ENCODE data around the gene WBP2.

The WBP2 gene

GRCh38 chr17:75843577-75844529 lies 11.3 kb downstream of the WBP2 start, which contains the start of gene UNC13D:
TSS of gene UNC13D (minus strand) at chr17:75844404. CDS start at chr17:75844337, 67 bp downstream.
- DNase-seq: peak; percentile 47

- no peak for DNase-seq
Measured at GRCh38 chr17:75842963-75843576, 12.1 kb downstream of the WBP2 start.

GRCh38 chr17:75842411-75842810 lies 12.7 kb downstream of the WBP2 start:
- no peak for DNase-seq

- DNase-seq: no peak
Measured at GRCh38 chr17:75840799-75841164, 14.4 kb downstream of the WBP2 start.

DNA sequence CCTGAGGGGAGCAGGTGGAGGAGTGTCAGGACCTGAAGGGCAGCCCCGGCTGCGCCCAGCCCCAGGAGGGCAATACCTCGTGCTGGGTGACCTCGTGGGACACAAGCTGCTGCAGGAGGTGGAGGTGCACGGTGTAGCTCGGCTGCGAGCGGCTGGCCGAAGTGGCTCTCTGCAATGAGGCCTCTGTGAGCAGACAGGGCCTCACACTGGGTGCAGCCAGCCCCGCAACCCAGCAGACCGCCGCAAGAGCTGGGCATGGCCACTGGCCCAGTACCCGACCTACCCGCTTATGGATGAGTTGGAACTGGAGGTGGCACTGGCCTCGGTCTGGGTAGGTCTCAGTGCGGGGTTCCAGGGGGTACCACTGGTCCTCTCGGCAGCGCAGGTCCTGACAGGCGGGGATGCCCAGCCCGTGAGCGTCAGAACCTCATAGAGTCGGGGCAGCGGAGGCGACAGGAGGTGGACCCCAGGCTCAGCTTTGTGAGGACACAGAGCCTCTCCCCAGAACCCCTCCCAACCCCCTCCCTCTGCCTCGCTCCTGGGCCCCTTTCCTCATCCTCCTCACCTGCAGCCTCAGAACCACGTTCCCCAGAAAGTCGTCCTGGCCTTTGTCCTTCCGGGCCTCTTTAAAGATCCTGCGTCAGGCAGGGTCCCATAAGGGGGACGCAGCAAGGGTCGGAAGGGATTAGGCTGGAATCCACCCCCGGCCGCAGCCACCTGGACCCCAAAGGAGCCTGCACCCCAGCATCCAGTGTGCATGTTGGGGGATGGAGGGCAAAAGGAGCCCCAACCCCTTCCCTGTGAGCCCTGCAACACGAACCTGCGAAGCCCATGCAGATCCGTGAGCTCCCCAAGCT lies 15.0 kb downstream of the WBP2 start:
- DNase-seq: no peak

- DNase-seq: no peak
Measured at GRCh38 chr17:75838410-75838809, 16.7 kb downstream of the WBP2 start.

- no peak for DNase-seq
Measured at GRCh38 chr17:75837899-75838298, 17.2 kb downstream of the WBP2 start.

DNA sequence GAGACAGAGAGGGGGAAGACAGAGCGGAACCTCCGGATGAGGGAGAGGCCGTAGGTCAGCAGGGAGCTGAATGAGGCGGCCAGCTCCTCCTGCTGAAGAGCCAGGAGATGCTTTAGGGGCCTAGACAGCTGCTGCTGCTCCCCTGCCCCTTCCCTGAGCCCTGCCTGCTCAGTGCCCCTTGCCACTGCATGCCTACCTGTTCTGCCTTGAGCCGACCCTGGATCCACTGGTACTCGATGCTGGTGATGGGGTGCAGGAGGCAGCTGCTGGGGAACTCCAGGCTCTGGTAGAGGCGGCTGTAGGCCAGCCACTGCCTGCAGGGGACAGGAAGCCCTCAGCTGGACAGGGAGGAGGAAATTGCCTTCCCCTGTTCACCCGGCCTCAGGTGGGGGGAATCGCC lies 18.5 kb downstream of the WBP2 start:
- DNase-seq: no peak

GRCh38 chr17:75835654-75835987 lies 19.5 kb downstream of the WBP2 start:
- no peak for DNase-seq

DNA sequence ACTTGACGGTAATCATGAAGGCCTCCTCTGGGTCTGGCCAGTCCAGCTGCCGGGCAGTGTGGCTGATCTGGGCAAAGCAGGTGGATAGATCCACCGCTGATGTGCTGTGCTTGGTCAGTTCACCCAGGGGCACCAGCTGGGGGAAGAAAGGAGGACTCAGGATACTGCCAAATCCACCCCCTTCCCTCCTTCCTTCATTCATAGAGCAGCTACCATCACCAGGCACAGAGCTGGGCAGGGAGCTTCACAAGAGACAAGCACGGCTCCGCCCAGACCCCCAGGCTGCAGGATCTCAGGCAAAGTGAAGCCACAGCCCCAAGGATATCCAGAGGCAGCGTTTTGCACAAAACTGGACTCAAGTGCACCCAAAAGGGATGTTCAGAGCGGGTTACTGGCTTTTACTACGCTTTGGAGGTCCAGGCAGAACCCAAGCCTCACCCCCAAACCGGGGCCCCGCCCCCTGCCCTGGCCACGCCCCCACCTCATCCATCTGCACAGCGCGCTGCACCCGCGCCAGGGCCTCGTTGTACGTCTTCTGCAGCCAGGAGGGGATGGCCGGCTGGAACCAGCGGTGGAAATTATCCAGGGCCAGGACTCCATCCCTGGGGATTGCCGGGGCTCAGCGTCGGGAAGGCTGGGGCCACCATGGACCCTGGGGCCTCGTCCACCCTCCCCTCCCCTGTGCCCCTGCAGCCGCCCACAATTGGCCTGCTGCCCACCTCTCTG lies 20.0 kb downstream of the WBP2 start:
- no peak for DNase-seq

DNA sequence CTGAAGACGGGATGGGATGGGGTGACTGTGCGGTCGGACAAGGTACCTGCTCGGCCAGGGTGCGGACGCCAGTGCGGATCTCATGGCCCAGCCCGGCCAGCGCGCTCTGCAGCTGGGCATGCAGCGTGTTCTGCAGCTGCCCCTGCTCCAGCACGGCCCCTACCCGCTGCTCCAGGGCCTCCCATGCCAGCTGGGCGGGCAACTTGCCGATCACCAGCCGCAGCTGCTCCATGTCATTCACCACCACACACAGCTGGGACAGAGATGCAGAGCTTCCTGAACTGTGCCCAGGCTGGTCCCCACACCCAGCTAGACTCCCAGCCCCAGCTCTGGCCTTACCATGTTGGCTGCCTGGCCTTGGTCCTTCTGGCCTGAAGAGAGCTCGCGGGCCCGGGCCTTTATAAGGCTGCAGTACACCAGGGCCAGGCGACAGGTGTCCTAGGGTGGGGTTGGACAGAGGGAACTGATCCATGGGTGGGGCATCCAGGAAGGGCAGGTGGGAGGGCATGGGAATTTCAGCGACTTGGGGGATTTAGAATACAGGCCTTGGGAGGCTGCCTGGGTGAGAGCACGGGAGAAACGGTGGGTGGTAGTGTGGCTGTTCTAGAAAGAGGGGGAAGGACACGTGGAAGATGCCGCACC lies 20.7 kb downstream of the WBP2 start:
- DNase-seq: no peak

DNA sequence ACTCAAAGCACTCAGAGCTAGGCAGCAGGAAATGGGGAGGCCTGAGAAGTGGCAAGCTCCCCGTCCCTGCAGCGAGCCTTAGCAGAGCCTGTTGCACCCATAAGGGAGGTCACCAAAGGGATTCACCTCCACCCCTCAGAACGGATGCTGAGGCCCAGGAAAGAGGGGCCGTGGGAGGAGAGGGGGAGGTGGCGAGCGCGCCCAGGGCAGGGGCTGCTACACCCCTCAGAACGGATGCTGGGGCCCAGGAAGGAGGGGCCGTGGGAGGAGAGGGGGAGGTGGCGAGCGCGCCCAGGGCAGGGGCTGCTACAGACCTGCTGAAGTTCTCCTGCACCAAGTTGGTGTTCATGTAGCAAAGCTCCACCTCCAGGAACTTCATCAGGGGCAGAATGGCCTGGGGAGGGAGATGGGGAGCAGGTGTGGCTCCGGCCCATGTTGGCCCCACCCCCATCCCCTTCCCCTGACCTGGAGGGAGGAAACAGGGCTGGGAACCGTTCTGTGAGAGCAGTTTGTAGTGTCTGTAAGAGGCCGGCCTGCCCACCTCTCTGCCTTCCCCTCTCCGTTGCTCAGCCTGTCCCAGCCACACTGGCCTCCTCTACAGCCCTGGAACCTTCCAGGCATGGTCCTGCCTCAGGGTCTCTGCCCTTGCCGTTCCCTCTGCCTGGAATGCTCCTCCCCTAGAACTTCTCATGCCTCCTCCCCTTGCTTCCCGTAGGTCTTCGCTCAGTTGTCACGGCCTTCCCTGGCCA lies 22.3 kb downstream of the WBP2 start:
- DNase-seq: no peak

DNA sequence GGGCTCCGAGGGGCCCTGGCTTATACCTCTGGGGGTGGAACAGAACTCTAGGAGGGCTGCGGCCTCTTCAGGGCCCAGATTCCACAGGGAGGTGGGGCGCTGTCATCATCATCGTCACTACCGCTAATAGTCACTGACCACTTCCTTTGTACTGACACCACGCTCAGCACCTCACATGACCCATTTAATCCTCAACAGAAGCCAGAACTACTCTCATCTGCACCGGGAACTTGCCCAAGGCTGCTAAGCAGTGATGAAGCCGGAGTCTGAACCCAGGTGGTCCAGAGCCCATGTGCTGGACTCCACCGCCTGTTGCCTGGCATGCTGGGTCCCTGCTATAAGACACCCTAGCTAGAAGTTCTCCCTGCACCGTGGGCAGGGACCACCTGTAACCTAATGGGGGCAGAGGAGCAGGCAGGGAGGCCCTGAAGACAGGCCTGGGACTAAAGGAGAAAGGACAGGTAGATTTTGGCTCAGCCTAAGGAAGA lies 22.9 kb downstream of the WBP2 start:
- peak; percentile 26 for DNase-seq

GRCh38 chr17:75831032-75831571 lies 24.0 kb downstream of the WBP2 start:
- no peak for DNase-seq

DNA sequence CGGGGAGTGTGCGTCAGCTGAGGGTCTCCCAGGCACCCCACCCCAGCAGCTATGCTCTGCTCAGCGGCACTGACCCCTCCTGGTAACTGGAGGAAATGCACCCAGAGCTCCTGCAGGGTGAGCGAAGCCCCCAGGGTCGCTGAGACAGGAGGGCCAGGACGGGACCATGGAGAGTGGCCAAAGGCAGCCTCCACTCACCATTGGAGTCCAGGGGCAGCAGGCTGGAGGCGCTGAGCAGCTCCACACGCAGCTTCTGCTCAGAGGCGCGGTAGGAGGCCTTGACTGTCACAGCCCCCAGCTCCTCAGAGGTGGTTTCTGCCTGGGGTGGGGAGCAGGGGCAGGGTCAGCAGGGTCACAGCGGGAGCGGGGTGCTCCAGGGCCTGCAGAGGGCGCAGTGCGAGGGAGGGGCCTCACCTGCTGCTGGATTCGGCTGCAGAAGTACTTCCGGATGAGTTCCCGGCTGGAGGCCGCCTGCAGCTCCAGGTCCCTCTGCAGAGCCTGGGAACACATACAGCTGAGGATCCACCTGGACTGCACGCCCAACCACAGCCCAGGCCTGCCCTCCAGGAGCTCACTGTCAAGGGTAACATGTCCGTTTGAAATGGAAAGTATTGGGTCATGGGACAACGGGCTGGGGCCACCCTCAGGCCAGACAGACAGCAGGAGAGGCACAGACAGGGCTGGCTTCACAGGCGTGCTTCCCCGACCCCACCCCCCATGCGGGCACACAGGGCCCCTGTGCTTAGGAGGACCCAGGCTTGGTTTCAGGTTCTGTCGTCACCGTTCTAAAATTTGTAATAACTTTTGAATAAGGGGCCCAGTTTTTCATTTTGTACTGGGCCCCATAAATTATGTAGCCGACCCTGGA lies 24.7 kb downstream of the WBP2 start:
- peak; percentile 15 for DNase-seq

GRCh38 chr17:75829747-75830146 lies 25.4 kb downstream of the WBP2 start:
- no peak for DNase-seq

- DNase-seq: no peak
Measured at GRCh38 chr17:75828741-75829140, 26.4 kb downstream of the WBP2 start.

DNA sequence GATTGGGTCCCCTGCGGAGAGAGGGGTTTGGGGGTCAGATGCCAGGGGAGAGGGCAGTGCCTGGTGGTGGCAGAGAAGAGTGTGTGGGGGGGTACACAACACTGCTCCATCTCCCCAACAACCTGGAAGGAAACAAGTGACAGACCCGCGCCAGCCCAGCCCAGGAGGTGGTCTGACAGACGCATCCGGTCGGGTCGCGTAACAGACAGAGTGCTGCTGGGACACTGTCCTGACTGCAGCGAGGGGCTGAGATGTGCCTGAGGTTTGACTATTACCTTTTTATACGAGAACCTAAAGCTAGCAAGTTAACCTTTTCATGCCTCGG lies 27.1 kb downstream of the WBP2 start:
- no peak for DNase-seq

DNA sequence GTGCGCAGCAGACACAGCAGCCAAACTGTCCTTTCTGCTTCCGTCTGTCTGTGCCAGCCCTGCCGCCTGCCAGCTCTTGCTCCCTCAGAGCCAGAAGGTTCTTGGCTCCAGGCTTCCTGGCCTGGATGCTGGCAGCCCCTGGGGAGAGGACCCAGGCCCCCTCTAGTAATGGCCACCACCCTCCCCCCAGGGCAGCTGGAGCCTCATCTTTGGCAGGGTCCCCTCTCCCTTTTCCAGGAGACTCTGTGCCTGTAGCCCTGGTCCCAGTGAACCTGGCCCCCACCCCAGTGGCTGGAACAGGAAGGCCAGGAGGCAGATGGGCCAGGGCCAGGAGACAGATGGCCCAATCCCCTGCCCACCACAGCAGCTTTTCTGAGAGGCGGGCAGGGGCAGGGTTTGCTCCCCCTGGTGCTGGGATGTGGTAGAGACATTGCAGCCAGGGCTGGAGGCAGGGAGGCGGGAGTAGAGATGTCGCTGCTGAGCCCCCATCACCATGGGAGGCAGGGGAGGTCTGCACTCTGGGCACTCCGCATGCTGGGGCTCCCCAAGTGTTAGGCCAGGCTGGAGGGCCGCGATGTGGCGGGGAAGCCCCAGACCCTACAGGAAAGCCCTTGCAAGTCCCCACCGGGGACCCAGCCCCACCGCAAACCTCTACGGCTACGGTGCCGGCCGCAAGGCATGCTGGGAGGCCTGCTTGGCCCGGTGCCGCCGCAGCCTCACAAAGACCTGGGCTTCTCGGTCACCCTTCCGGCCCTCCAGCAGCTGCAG lies 27.6 kb downstream of the WBP2 start:
- peak; percentile 59 for DNase-seq

Measured in activated T-cell treated with anti-CD3 and anti-CD28 coated beads for 4 hours (primary cell).